SK-N-MC (cell line): ENCODE results near the gene CHST1.

Experiments
- EZH2 ChIP-seq: fragments of 200-600 bp; sonication (generic); IDR thresholded peaks from one replicate; pipeline ENCODE4 v1.6.1; 2017; ENCODE audit warnings: antibody characterized with exemption
- POLR2AphosphoS5 ChIP-seq: IDR thresholded peaks from 2 replicates; pipeline ENCODE4 v1.6.1; 2012; ENCODE audit warnings: mild to moderate bottlenecking, low read depth, low read length, borderline replicate concordance

GRCh38 chr11:45643598-45644260 lies 21.7 kb downstream of the CHST1 start:
- no peak for TF ChIP-seq EZH2
- no peak for TF ChIP-seq POLR2AphosphoS5
